ENCODE data around the gene RAB7A.

GRCh38 chr3:128760881-128761280, 34.9 kb downstream of the RAB7A start:
- TF ChIP-seq EZH2 (IDR thresholded peaks at IDR 0.05; ENCODE audit: borderline replicate concordance, control insufficient read depth, low read depth, low read length) = no peak
- no peak for TF ChIP-seq HDAC6 (IDR thresholded peaks at IDR 0.05; ENCODE audit: unreplicated experiment)
- TF ChIP-seq CTCF (IDR thresholded peaks at IDR 0.05 in 2 of 3, conservative IDR thresholded peaks at IDR 0.05 in 1 of 3; ENCODE audit: control insufficient read depth in 2 of 3, extremely low read depth in 1 of 3, insufficient read depth in 1 of 3, low read depth in 3 of 3, low read length in 3 of 3) = no peak

Measured in GM12878 (cell line).